Measurements from ENCODE around the gene GCM1.

Gene GCM1

GRCh38 chr6:53136000-53136609, 12.5 kb downstream of the GCM1 start:
- no peak overlapping the region for H3K4me3 ChIP-seq (ENCODE audit: control insufficient read depth, low read depth, low read length)
- no peak for TF ChIP-seq CTCF (conservative IDR thresholded peaks at IDR 0.05; ENCODE audit: control insufficient read depth, insufficient read depth, low read depth, low read length)
- DNase-seq (ENCODE audit: low read depth), result no peak

GRCh38 chr6:53134601-53135235, 13.9 kb downstream of the GCM1 start:
- H3K4me3 ChIP-seq (ENCODE audit: control insufficient read depth, low read depth, low read length), result no peak overlapping the region
- no peak for TF ChIP-seq CTCF (conservative IDR thresholded peaks at IDR 0.05; ENCODE audit: control insufficient read depth, insufficient read depth, low read depth, low read length)
- no peak for DNase-seq (ENCODE audit: low read depth)

- DNase-seq (ENCODE audit: low read depth), result no peak
- no peak overlapping the region for H3K4me3 ChIP-seq (ENCODE audit: control insufficient read depth, low read depth, low read length)
- TF ChIP-seq CTCF (conservative IDR thresholded peaks at IDR 0.05; ENCODE audit: control insufficient read depth, insufficient read depth, low read depth, low read length), result no peak
Observed at GRCh38 chr6:53133961-53134360, 14.7 kb downstream of the GCM1 start.

GRCh38 chr6:53130569-53131290, 17.9 kb downstream of the GCM1 start:
- DNase-seq (ENCODE audit: low read depth), result no peak
- H3K4me3 ChIP-seq (ENCODE audit: control insufficient read depth, low read depth, low read length), result no peak overlapping the region
- TF ChIP-seq CTCF (conservative IDR thresholded peaks at IDR 0.05; ENCODE audit: control insufficient read depth, insufficient read depth, low read depth, low read length), result no peak

- no peak for TF ChIP-seq CTCF (conservative IDR thresholded peaks at IDR 0.05; ENCODE audit: control insufficient read depth, insufficient read depth, low read depth, low read length)
- H3K4me3 ChIP-seq (ENCODE audit: control insufficient read depth, low read depth, low read length), result no peak overlapping the region
- no peak for DNase-seq (ENCODE audit: low read depth)
Observed at GRCh38 chr6:53128842-53129241, 19.8 kb downstream of the GCM1 start.

- no peak overlapping the region for H3K4me3 ChIP-seq (ENCODE audit: control insufficient read depth, low read depth, low read length)
- no peak for TF ChIP-seq CTCF (conservative IDR thresholded peaks at IDR 0.05; ENCODE audit: control insufficient read depth, insufficient read depth, low read depth, low read length)
Observed at GRCh38 chr6:53125276-53125675, 23.4 kb downstream of the GCM1 start.

More at GRCh38 chr6:53125276-53125675, 23.4 kb downstream of the GCM1 start:
- DNase-seq (ENCODE audit: low read depth), result no peak
